Cardiac muscle cell (in vitro differentiated cells and primary cell): ENCODE results near the gene FOXJ3. TPM values are rescaled to one million over a fixed set of nuclear protein-coding genes. Genes with fewer than 3 reads are reported as not detected.

ENCODE experiments used
- DNase-seq, 2 donors: peaks; one replicate each; pipeline versions ENCODE4 v3.0.0 to v3.0.0-alpha.2; 2010 to 2017; ENCODE audit warnings: low read depth in 1 of 2, low spot score in 1 of 2
- H3K27ac ChIP-seq: fragments of 200-600 bp; sonication (generic); 2 replicates; pipeline ENCODE4 v1.5.1; 2016
- H3K27me3 ChIP-seq: fragments of 200-600 bp; sonication (generic); 2 replicates; pipeline ENCODE4 v1.6.0; 2016; ENCODE audit warnings: control low read depth
- H3K36me3 ChIP-seq: fragments of 200-600 bp; sonication (generic); 2 replicates; pipeline ENCODE4 v1.5.1; 2016; ENCODE audit warnings: control low read depth
- H3K4me1 ChIP-seq: fragments of 200-600 bp; sonication (generic); 2 replicates; pipeline ENCODE4 v1.8.1; 2017; ENCODE audit warnings: low read depth, mild to moderate bottlenecking, mixed run types
- H3K4me3 ChIP-seq: fragments of 200-600 bp; sonication (generic); 2 replicates; pipeline ENCODE4 v1.5.1; 2016; ENCODE audit warnings: mild to moderate bottlenecking
- H3K9me3 ChIP-seq: fragments of 200-600 bp; sonication (generic); 2 replicates; pipeline ENCODE4 v1.5.1; 2017; ENCODE audit warnings: low read depth, mild to moderate bottlenecking, control low read depth
- CTCF ChIP-seq: IDR thresholded peaks from 2 replicates; pipeline ENCODE4 v1.5.1; 2012; ENCODE audit warnings: low read depth, mild to moderate bottlenecking, low read length
- polyA plus RNA-seq: library from polyadenylated mRNA; unstranded; fragments of >200 nt; fragmentation: Nextera tagmentation; extraction: Ambion mirVana; gene quantifications from 2 replicates; pipeline ENCODE4 v1.2.1, GENCODE V29; 2016
- total RNA-seq: library from RNA; depleted of rRNA; stranded (reverse); fragments of >200 nt; gene quantifications from 2 replicates; pipeline ENCODE4 v1.2.3, GENCODE V29; 2016

Gene FOXJ3
- total and polyA plus RNA-seq, 2 experiments from 2014 or later, result 25.4 to 54.1 TPM

GRCh38 chr1:42192106-42192505 is 142.9 kb downstream of the FOXJ3 start:
- H3K36me3 ChIP-seq, result peaks cover 37% of the 10 kb centered on the region
- no peak for TF ChIP-seq CTCF
- no peaks in the 10 kb centered on the region for H3K4me1 ChIP-seq
- H3K27ac ChIP-seq, result peak overlapping the region; percentile 50
- DNase-seq, result no peak
- no peaks in the 10 kb centered on the region for H3K27me3 ChIP-seq
- no peak overlapping the region for H3K4me3 ChIP-seq
- H3K9me3 ChIP-seq, result no peaks in the 10 kb centered on the region

- H3K36me3 ChIP-seq, result peaks cover 34% of the 10 kb centered on the region
- H3K27ac ChIP-seq, result no peak overlapping the region
- H3K9me3 ChIP-seq, result no peaks in the 10 kb centered on the region
- H3K4me3 ChIP-seq, result no peak overlapping the region
- H3K4me1 ChIP-seq, result no peaks in the 10 kb centered on the region
- no peak for DNase-seq
- TF ChIP-seq CTCF, result no peak
- H3K27me3 ChIP-seq, result no peaks in the 10 kb centered on the region
These were observed 143.7 kb downstream of the FOXJ3 start for GRCh38 chr1:42191319-42191718.

- Histone ChIP-seq H3K36me3 (peaks cover 34% of the 10 kb centered on the region), H3K27ac (no peak overlapping the region)
- no peak for TF ChIP-seq CTCF
These were observed 144.8 kb downstream of the FOXJ3 start for GRCh38 chr1:42189931-42190853.

GRCh38 chr1:42186152-42186551 is 148.9 kb downstream of the FOXJ3 start:
- no peak for DNase-seq
- Histone ChIP-seq H3K36me3 (peaks cover 19% of the 10 kb centered on the region), H3K27ac (peak overlapping the region; percentile 34), H3K27me3 (no peaks in the 10 kb centered on the region), H3K4me3 (no peak overlapping the region), H3K4me1 (no peaks in the 10 kb centered on the region), H3K9me3 (no peaks in the 10 kb centered on the region)
- no peak for TF ChIP-seq CTCF

More at GRCh38 chr1:42189931-42190853, 144.8 kb downstream of the FOXJ3 start:
- H3K9me3 ChIP-seq, result no peaks in the 10 kb centered on the region
- H3K4me3 ChIP-seq, result no peak overlapping the region
- H3K4me1 ChIP-seq, result no peaks in the 10 kb centered on the region
- no peak for DNase-seq
- no peaks in the 10 kb centered on the region for H3K27me3 ChIP-seq

- no peak overlapping the region for H3K27ac ChIP-seq
- DNase-seq, result no peak
- no peak for TF ChIP-seq CTCF
- no peaks in the 10 kb centered on the region for H3K27me3 ChIP-seq
- H3K36me3 ChIP-seq, result peaks cover 13% of the 10 kb centered on the region
- H3K4me1 ChIP-seq, result no peaks in the 10 kb centered on the region
- no peak overlapping the region for H3K4me3 ChIP-seq
- H3K9me3 ChIP-seq, result no peaks in the 10 kb centered on the region
These were observed 150.4 kb downstream of the FOXJ3 start for GRCh38 chr1:42184616-42185015.
